Activated CD4-positive, alpha-beta T cell treated with anti-CD3 and anti-CD28 coated beads, Interleukin-2, amount 50 U/mL, for 4 hours (primary cell): Measurements from ENCODE around the gene CHST1.

Experiments used
- DNase-seq, 2 experiments: peaks; one replicate each; pipeline ENCODE4 v3.0.0-alpha.2; 2020

Gene CHST1

GRCh38 chr11:45643598-45644260 is 21.7 kb downstream of the CHST1 start:
- DNase-seq: no peak

- no peak for DNase-seq
Observed at GRCh38 chr11:45641961-45642360, 23.5 kb downstream of the CHST1 start.

- no peak for DNase-seq
Observed at GRCh38 chr11:45638051-45638450, 27.4 kb downstream of the CHST1 start.

- no peak for DNase-seq
Observed at GRCh38 chr11:45635907-45636306, 29.5 kb downstream of the CHST1 start.

- DNase-seq: no peak
Observed at GRCh38 chr11:45625611-45626010, 39.8 kb downstream of the CHST1 start.

- no peak for DNase-seq
Observed at GRCh38 chr11:45624095-45624494, 41.3 kb downstream of the CHST1 start.

- no peak for DNase-seq
Observed at GRCh38 chr11:45622861-45623260, 42.6 kb downstream of the CHST1 start.

GRCh38 chr11:45622283-45622682 is 43.1 kb downstream of the CHST1 start:
- DNase-seq: no peak

GRCh38 chr11:45621588-45621987 is 43.8 kb downstream of the CHST1 start:
- DNase-seq: no peak

- no peak for DNase-seq
Observed at GRCh38 chr11:45620243-45620642, 45.2 kb downstream of the CHST1 start.

- DNase-seq: no peak
Observed at GRCh38 chr11:45618897-45619296, 46.5 kb downstream of the CHST1 start.

GRCh38 chr11:45617871-45618601 is 47.4 kb downstream of the CHST1 start:
- no peak for DNase-seq

GRCh38 chr11:45616802-45617549 is 48.4 kb downstream of the CHST1 start:
- no peak for DNase-seq

GRCh38 chr11:45615182-45615792 is 50.1 kb downstream of the CHST1 start:
- DNase-seq: no peak

GRCh38 chr11:45614196-45614828 is 51.1 kb downstream of the CHST1 start:
- DNase-seq: no peak

- no peak for DNase-seq
Observed at GRCh38 chr11:45610627-45611026, 54.8 kb downstream of the CHST1 start.

- no peak for DNase-seq
Observed at GRCh38 chr11:45609902-45610301, 55.5 kb downstream of the CHST1 start.

- no peak for DNase-seq
Observed at GRCh38 chr11:45609337-45609736, 56.1 kb downstream of the CHST1 start.

- no peak for DNase-seq
Observed at GRCh38 chr11:45607995-45608394, 57.4 kb downstream of the CHST1 start.

- DNase-seq: no peak
Observed at GRCh38 chr11:45606514-45607281, 58.7 kb downstream of the CHST1 start.

- DNase-seq: no peak
Observed at GRCh38 chr11:45605051-45605450, 60.4 kb downstream of the CHST1 start.
